Lung (tissue), 12 donors: ENCODE measurements around the gene HMGXB3. TPM values are rescaled to one million over a fixed set of nuclear protein-coding genes. Genes with fewer than 3 reads are reported as not detected.

ENCODE experiments used
- ATAC-seq: fragments of 200-7000 bp; cut with Tn5 transposase; one replicate; pipeline ENCODE4 v1.9.1; 2020; ENCODE audit warnings: moderate number of reproducible peaks; ENCODE audit not compliant: insufficient read depth, low FRiP score
- DNase-seq, 3 donors: peaks; one replicate each; pipeline ENCODE4 v3.0.0-alpha.2; 2013 to 2017
- H3K27ac ChIP-seq, 2 donors: one replicate each; pipeline ENCODE4 v1.5.1; 2013; ENCODE audit warnings: mild to moderate bottlenecking in 2 of 2, moderate library complexity in 2 of 2, control low read depth in 1 of 2, inconsistent platforms in 1 of 2, low read depth in 1 of 2, low read length in 1 of 2
- H3K27me3 ChIP-seq, 3 donors: one replicate each; pipeline ENCODE4 v1.5.1; 2013; ENCODE audit warnings: low read length in 2 of 3; ENCODE audit not compliant: control insufficient read depth in 3 of 3, insufficient read depth in 3 of 3
- H3K36me3 ChIP-seq, 4 donors: one replicate each; pipeline ENCODE4 v1.5.1; 2013; ENCODE audit warnings: low read length in 4 of 4, mild to moderate bottlenecking in 1 of 4, moderate library complexity in 1 of 4; ENCODE audit not compliant: control insufficient read depth in 4 of 4, insufficient read depth in 4 of 4
- H3K4me1 ChIP-seq, 5 donors: one replicate each; pipeline ENCODE4 v1.5.1; 2013; ENCODE audit warnings: low read length in 5 of 5, mild to moderate bottlenecking in 2 of 5, moderate library complexity in 1 of 5; ENCODE audit not compliant: control insufficient read depth in 5 of 5, insufficient read depth in 5 of 5
- H3K4me3 ChIP-seq: one replicate; pipeline ENCODE4 v1.5.1; 2013; ENCODE audit warnings: mild to moderate bottlenecking, control low read depth, moderate library complexity
- H3K9ac ChIP-seq, 2 donors: one replicate each; pipeline ENCODE4 v1.5.1; 2013; ENCODE audit warnings: low read length in 2 of 2, control low read depth in 1 of 2; ENCODE audit not compliant: insufficient read depth in 1 of 2
- H3K9me3 ChIP-seq, 4 donors: one replicate each; pipeline ENCODE4 v1.5.1; 2013; ENCODE audit warnings: low read length in 3 of 4, mild to moderate bottlenecking in 1 of 4, moderate library complexity in 1 of 4; ENCODE audit not compliant: control insufficient read depth in 4 of 4, insufficient read depth in 3 of 4
- WGBS, 2 donors: extraction: QIAGEN DNeasy Blood & Tissue Kit; methylation state at CpG; one replicate each; pipeline ENCODE4 v1.1.7; 2013; 5-methylcytosine and 5-hydroxymethylcytosine counted together
- polyA plus RNA-seq, 2 donors: library from polyadenylated mRNA; stranded (reverse); fragments of 200-250 nt; gene quantifications; one replicate each; pipeline ENCODE4 v1.2.1, GENCODE V29; 2013
- total RNA-seq, 2 donors: library from RNA; depleted of rRNA in 1 of 2; stranded (reverse); fragments of >200 nt in 1 of 2; gene quantifications; one replicate each; pipeline ENCODE4 v1.2.1, GENCODE V29; 2014 to 2021
- TF ChIP-seq, protein P1 (sequence below): IDR thresholded peaks from 2 replicates; pipeline ENCODE4 v1.5.1; 2012; ENCODE audit warnings: mild to moderate bottlenecking; ENCODE audit errors: control extremely low read depth, extremely low read depth
- donor health status: control.
- donor health status: control.
- donor health status: Bipolar disorder and iron deficiency.
- donor health status: healthy.
- donor health status: DM: yes; HTN: yes; CAD: no.

HMGXB3 gene
- total and polyA plus RNA-seq, 4 donors = 22.3 to 42.3 (median 30.8) TPM

DNA sequence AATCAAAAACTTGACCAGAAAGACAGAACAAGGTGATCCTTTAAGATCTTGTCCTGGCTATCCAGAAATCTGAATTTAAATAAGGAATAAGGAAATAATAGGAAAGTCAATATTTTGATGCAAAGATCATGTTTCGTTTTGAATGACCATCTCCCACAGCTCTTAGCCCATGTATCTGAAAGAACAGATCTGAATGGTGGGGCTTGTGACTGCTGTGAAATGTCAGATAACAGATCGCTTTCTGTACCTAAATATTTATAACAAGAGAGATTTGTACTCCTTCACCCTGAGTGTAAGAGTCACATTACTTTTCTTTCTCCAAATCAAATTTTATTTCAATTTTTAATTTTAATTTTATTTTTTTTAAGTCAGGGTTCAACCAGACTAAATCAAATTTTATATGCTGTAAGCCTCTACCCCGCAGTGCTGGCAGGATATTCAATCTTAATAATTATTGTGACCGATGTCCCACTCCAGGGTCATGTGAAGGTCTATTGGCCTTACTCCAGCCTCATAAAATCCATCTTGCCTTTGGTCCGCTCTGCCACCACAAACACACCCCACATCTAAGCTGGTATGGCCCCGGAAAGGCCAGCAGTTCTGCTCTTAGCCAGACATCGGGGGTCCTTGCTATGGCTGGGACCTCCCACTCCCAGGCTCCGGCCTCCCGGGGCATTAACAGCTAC is 47.0 kb upstream of the HMGXB3 start:
- no peak overlapping the region for H3K27ac ChIP-seq
- 76 to 87% methylated on average over 9 of the region's 9 CpGs for WGBS, 2 donors
- H3K9me3 ChIP-seq = no peaks in the 10 kb centered on the region
- no peak overlapping the region for H3K9ac ChIP-seq
- peaks cover 0 to 5% (median 0%) of the 10 kb centered on the region in 5 donors for H3K4me1 ChIP-seq
- H3K27me3 ChIP-seq = no peaks in the 10 kb centered on the region
- TF ChIP-seq, protein P1, sequence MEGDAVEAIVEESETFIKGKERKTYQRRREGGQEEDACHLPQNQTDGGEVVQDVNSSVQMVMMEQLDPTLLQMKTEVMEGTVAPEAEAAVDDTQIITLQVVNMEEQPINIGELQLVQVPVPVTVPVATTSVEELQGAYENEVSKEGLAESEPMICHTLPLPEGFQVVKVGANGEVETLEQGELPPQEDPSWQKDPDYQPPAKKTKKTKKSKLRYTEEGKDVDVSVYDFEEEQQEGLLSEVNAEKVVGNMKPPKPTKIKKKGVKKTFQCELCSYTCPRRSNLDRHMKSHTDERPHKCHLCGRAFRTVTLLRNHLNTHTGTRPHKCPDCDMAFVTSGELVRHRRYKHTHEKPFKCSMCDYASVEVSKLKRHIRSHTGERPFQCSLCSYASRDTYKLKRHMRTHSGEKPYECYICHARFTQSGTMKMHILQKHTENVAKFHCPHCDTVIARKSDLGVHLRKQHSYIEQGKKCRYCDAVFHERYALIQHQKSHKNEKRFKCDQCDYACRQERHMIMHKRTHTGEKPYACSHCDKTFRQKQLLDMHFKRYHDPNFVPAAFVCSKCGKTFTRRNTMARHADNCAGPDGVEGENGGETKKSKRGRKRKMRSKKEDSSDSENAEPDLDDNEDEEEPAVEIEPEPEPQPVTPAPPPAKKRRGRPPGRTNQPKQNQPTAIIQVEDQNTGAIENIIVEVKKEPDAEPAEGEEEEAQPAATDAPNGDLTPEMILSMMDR = no peak
- no peak overlapping the region for H3K4me3 ChIP-seq
- no peaks in the 10 kb centered on the region for H3K36me3 ChIP-seq
- ATAC-seq (no peak), DNase-seq (peak in 2 of 3 donors; percentile 14 to 22)

DNA sequence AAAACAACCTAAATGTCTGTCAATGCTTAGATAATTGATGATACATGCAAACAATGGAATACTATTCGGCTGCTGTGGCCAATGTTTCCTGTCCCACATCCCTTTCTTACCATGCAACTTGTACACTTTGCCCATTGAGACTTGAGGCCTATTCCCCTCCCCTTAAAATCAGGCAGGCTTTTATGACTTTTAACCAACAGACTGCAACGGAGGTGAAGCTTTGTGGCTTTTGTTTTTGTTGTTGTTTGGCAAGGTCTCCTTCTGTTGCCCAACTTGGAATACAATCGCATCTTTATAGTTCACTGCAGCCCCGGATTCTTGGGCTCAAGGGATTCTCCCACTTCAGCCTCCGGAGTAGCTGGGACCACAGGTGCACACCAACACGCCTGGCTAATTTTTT is 45.7 kb upstream of the HMGXB3 start:
- H3K4me3 ChIP-seq = no peak overlapping the region
- no peaks in the 10 kb centered on the region for H3K27me3 ChIP-seq
- no peak for DNase-seq
- no peak for ATAC-seq
- no peaks in the 10 kb centered on the region for H3K9me3 ChIP-seq
- WGBS, 2 donors = 76 to 77% methylated on average over 6 of the region's 6 CpGs
- H3K36me3 ChIP-seq = no peaks in the 10 kb centered on the region
- H3K9ac ChIP-seq = no peak overlapping the region
- TF ChIP-seq, protein P1 = no peak
- H3K27ac ChIP-seq = no peak overlapping the region
- peaks cover 3 to 8% (median 4%) of the 10 kb centered on the region in 5 donors for H3K4me1 ChIP-seq

DNA sequence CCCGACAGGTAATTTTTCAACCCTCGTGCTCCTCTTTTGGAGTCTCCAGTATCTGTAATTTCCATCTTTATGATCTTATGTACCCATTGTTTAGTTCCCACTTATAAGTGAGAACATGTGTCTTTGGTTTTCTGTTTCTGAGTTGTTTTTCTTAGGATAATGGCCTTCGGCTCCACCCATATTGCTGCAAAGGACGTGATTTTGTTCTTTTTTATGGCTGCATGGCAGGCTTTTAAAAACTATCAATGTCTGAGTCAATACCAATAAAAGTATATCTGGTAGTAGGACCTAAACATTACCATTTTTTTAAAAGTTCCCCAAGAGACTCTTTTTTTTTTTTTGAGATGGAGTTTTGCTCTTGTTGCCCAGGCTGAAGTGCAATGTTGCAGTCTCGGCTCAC is 43.9 kb upstream of the HMGXB3 start:
- DNase-seq (no peak), ATAC-seq (no peak)
- Histone ChIP-seq H3K27me3 (no peaks in the 10 kb centered on the region), H3K36me3 (no peaks in the 10 kb centered on the region), H3K9ac (no peak overlapping the region), H3K4me3 (no peak overlapping the region), H3K9me3 (no peaks in the 10 kb centered on the region), H3K27ac (no peak overlapping the region), H3K4me1 (peaks cover 5 to 17% (median 6%) of the 10 kb centered on the region in 5 donors)
- TF ChIP-seq, protein P1 = no peak
- WGBS, 2 donors = 70 to 74% methylated on average over 5 of the region's 5 CpGs

DNA sequence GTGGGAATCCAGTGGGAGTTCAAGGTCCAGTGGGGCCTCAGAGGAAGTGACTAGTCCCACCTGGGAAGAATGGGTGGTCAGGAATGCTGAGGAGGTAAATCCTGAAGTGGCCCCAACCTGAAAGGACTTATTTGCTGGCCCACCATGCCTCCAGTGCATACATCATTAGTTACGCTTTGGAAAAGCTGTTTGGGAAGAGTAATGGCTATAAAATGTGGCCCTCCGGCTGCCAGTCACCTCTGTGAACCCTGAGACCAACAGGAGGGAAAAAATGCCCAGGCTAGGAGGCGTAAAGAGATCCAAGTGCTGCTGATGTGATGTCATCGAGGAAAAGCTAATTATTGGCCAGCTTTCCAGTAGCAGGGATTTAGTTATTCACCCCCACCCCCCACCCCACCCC is 42.7 kb upstream of the HMGXB3 start:
- Histone ChIP-seq H3K4me3 (no peak overlapping the region), H3K4me1 (peaks cover 5 to 19% (median 6%) of the 10 kb centered on the region in 5 donors), H3K9ac (no peak overlapping the region), H3K27ac (no peak overlapping the region), H3K36me3 (no peaks in the 10 kb centered on the region), H3K27me3 (no peaks in the 10 kb centered on the region), H3K9me3 (no peaks in the 10 kb centered on the region)
- 89 to 94% methylated on average over 4 of the region's 4 CpGs for whole genome bisulfite sequencing, 2 donors
- ATAC-seq (no peak), DNase-seq (no peak)
- TF ChIP-seq, protein P1 = no peak
